HepG2 (cell line): ENCODE data around the gene PAM16. TPM values are rescaled to one million over a fixed set of nuclear protein-coding genes. Genes with fewer than 3 reads are reported as not detected.

Experiments
- CCAR2 ChIP-seq: fragments of 200-400 bp; formaldehyde crosslinking; optimal IDR thresholded peaks from 2 replicates; pipeline ENCODE3; 2018; ENCODE audit warnings: low read depth, mild to moderate bottlenecking, low read length, moderate library complexity
- FOXO1 ChIP-seq: sonication (generic); formaldehyde crosslinking; IDR thresholded peaks from 2 replicates; pipeline ENCODE4 v1.4.0; 2020; ENCODE audit warnings: missing genetic modification reagents
- HCFC1 ChIP-seq: fragments of 150-350 bp; IDR thresholded peaks from 2 replicates; pipeline ENCODE4 v1.6.1; 2014; ENCODE audit warnings: low read depth, low read length
- HNF4A ChIP-seq: sonication (generic); formaldehyde crosslinking; IDR thresholded peaks from 2 replicates; pipeline ENCODE4 v1.4.0; 2020; ENCODE audit warnings: missing genetic modification reagents
- KDM1A ChIP-seq: IDR thresholded peaks from 2 replicates; pipeline ENCODE4 v1.6.1; 2016; ENCODE audit warnings: missing compliant biosample characterization
- KMT2A ChIP-seq: sonication (generic); formaldehyde crosslinking; IDR thresholded peaks from 2 replicates; pipeline ENCODE4 v1.4.0; 2020; ENCODE audit warnings: missing genetic modification reagents
- MTA1 ChIP-seq: sonication (generic); formaldehyde crosslinking; IDR thresholded peaks from 2 replicates; pipeline ENCODE4 v1.4.0; 2020; ENCODE audit warnings: missing genetic modification reagents, mild to moderate bottlenecking, borderline replicate concordance
- NCOA2 ChIP-seq: sonication (generic); formaldehyde crosslinking; IDR thresholded peaks from 2 replicates; pipeline ENCODE4 v1.8.0; 2022; ENCODE audit warnings: inconsistent platforms
- NFKBIZ ChIP-seq: IDR thresholded peaks from 2 replicates; pipeline ENCODE4 v1.6.1; 2018; ENCODE audit warnings: missing genetic modification reagents, missing compliant biosample characterization
- NFYB ChIP-seq: sonication (generic); formaldehyde crosslinking; IDR thresholded peaks from 2 replicates; pipeline ENCODE4 v1.4.0; 2020; ENCODE audit warnings: missing genetic modification reagents
- NR2F1 ChIP-seq, 2 experiments: fragments of 450-650 bp in 1 of 2; formaldehyde crosslinking in 1 of 2; IDR thresholded peaks; 2 replicates each; pipeline versions ENCODE4 v1.5.0 to v1.6.1; 2016 to 2020; ENCODE audit warnings: mild to moderate bottlenecking in 1 of 2, missing compliant biosample characterization in 1 of 2, missing genetic modification reagents in 1 of 2, moderate library complexity in 1 of 2
- PHB2 ChIP-seq: fragments of 450-650 bp; IDR thresholded peaks from 2 replicates; pipeline ENCODE4 v1.6.1; 2018; ENCODE audit not compliant: partially characterized antibody
- RARA ChIP-seq: IDR thresholded peaks from 2 replicates; pipeline ENCODE4 v1.6.1; 2016; ENCODE audit warnings: missing genetic modification reagents, missing compliant biosample characterization
- SIX1 ChIP-seq: sonication (generic); formaldehyde crosslinking; IDR thresholded peaks from 2 replicates; pipeline ENCODE4 v1.4.0; 2020; ENCODE audit warnings: missing genetic modification reagents, borderline replicate concordance
- SNRNP70 ChIP-seq: fragments of 200-400 bp; formaldehyde crosslinking; IDR thresholded peaks from 2 replicates; pipeline ENCODE4 v1.6.1; 2017; ENCODE audit warnings: mild to moderate bottlenecking, low read depth, low read length, moderate library complexity
- ZNF12 ChIP-seq: sonication (generic); formaldehyde crosslinking; IDR thresholded peaks from 2 replicates; pipeline ENCODE4 v1.5.0; 2020; ENCODE audit warnings: missing genetic modification reagents
- ZNF367 ChIP-seq: sonication (generic); formaldehyde crosslinking; IDR thresholded peaks from 2 replicates; pipeline ENCODE4 v1.4.0; 2020; ENCODE audit warnings: missing genetic modification reagents, borderline replicate concordance
- ZNF670 ChIP-seq: sonication (generic); formaldehyde crosslinking; IDR thresholded peaks from 2 replicates; pipeline ENCODE4 v1.8.0; 2022; ENCODE audit warnings: mild to moderate bottlenecking, missing genetic modification reagents, borderline replicate concordance
- ZSCAN22 ChIP-seq: sonication (generic); formaldehyde crosslinking; IDR thresholded peaks from 2 replicates; pipeline ENCODE4 v1.4.0; 2020; ENCODE audit warnings: mild to moderate bottlenecking, missing genetic modification reagents
- ZSCAN29 ChIP-seq: sonication (generic); formaldehyde crosslinking; conservative IDR thresholded peaks from 2 replicates; pipeline ENCODE4 v1.4.0; 2020; ENCODE audit warnings: mild to moderate bottlenecking, missing genetic modification reagents
- polyA plus RNA-seq, 8 experiments: library from polyadenylated mRNA; depleted of rRNA in 3 of 8; stranded (reverse) in 7 of 8; unstranded in 1 of 8; fragments of >200 nt; fragmentation: Illumina TruSeq in 4 of 8; extraction: Trizol in 4 of 8; gene quantifications; 2 replicates each; pipeline versions ENCODE4 v1.2.1 to v1.2.3, GENCODE V29; 2011 to 2016; ENCODE audit warnings: low read depth in 4 of 8, missing spikeins in 1 of 8, mixed read lengths in 1 of 8; ENCODE audit not compliant: insufficient read depth in 1 of 8
- total RNA-seq, 5 experiments: library from RNA; depleted of rRNA; stranded (reverse); fragments of >200 nt; fragmentation: Illumina TruSeq; extraction: Trizol; gene quantifications; 2 replicates each; pipeline ENCODE4 v1.2.3, GENCODE V29; 2016; ENCODE audit warnings: low read depth in 1 of 5
- TF ChIP-seq, protein P1 (sequence below): sonication (generic); formaldehyde crosslinking; IDR thresholded peaks from 2 replicates; pipeline ENCODE4 v1.4.0; 2020; ENCODE audit warnings: missing genetic modification reagents
- TF ChIP-seq, protein P2 (sequence below): sonication (generic); formaldehyde crosslinking; IDR thresholded peaks from 2 replicates; pipeline ENCODE4 v1.8.0; 2022; ENCODE audit warnings: mild to moderate bottlenecking, missing genetic modification reagents, borderline replicate concordance
- TF ChIP-seq, protein P3 (sequence below): sonication (generic); formaldehyde crosslinking; IDR thresholded peaks from 2 replicates; pipeline ENCODE4 v1.8.0; 2022; ENCODE audit warnings: mild to moderate bottlenecking, missing genetic modification reagents; ENCODE audit not compliant: insufficient replicate concordance
- TF ChIP-seq, protein P4 (sequence below): sonication (generic); formaldehyde crosslinking; IDR thresholded peaks from 2 replicates; pipeline ENCODE4 v1.8.0; 2022; ENCODE audit warnings: missing genetic modification reagents, mild to moderate bottlenecking, borderline replicate concordance

The PAM16 gene
- total and polyA plus RNA-seq, 2 of the 13 experiments (the other 11 are each of a cell fraction or from before 2014, with no cell fraction given) = 51.5 to 51.8 TPM

DNA sequence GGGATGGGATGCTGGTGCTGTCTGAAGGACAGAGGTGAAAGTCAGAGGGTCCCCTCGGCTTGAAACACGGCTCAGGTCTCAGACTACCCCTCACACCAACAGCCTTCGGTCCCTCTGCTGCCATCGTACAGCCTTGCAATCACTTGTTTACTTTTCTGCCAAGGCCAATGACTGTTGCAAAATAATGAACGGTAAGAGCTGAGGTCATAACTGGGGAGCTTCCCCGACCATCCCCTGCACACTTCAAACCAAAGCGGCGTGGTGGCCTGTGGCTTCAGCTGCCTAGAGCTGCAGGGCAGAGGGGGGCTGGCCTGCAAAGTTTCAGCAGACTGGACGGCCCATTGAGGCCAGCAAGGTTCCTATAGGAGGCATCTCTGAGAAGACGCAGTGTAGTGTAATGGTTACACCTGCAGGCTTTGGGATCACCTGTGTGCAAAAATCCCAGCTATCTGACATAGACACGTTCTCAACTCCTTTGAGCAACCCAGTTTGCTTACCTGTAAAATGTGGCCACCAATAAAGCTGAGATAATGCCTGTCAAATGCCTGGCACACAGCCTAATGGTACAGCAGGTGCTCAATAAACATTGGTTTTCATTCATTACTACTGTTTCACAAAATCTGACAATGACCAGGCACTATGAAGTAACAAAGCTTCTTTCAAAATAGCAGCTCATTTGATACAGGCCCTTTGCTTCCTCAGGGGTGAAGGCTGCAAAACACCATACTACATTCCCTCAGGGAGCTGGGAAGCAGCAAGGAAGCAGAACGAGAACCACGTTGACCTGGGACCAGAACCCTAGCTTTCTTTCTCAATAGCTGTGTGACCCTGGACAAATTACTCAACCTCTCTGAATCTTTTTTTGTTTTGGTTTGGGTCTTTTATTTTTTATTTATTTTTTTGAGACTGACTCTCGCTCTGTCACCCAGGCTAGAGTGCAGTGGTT, 5.0 kb downstream of the PAM16 start (continued):
- TF ChIP-seq, protein P1, sequence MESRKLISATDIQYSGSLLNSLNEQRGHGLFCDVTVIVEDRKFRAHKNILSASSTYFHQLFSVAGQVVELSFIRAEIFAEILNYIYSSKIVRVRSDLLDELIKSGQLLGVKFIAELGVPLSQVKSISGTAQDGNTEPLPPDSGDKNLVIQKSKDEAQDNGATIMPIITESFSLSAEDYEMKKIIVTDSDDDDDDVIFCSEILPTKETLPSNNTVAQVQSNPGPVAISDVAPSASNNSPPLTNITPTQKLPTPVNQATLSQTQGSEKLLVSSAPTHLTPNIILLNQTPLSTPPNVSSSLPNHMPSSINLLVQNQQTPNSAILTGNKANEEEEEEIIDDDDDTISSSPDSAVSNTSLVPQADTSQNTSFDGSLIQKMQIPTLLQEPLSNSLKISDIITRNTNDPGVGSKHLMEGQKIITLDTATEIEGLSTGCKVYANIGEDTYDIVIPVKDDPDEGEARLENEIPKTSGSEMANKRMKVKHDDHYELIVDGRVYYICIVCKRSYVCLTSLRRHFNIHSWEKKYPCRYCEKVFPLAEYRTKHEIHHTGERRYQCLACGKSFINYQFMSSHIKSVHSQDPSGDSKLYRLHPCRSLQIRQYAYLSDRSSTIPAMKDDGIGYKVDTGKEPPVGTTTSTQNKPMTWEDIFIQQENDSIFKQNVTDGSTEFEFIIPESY (CRISPR knock-in tag) = peak; percentile 65; the same call in 1 of the 2 replicates
- TF ChIP-seq RARA (CRISPR knock-in tag) (peak; percentile 84), NCOA2 (CRISPR knock-in tag) (peak; percentile 90), ZSCAN22 (CRISPR knock-in tag) (peak; percentile 86; the same call in 1 of the 2 replicates), SNRNP70 (no peak), ZSCAN29 (CRISPR knock-in tag) (no peak; the same call in 1 of the 2 replicates), HCFC1 (no peak), NR2F1 (CRISPR knock-in tag; IDR thresholded peaks at IDR 0.05) (peak in 1 of 2 experiments; percentile 41; a peak in 1 of 4 replicates), MTA1 (CRISPR knock-in tag) (peak; percentile 89), ZNF670 (peak; percentile 89), ZNF367 (CRISPR knock-in tag) (no peak), PHB2 (no peak), NFKBIZ (peak; percentile 87), SIX1 (no peak), KDM1A (CRISPR knock-in tag) (peak; percentile 74; the same call in 1 of the 2 replicates), FOXO1 (CRISPR knock-in tag) (peak; percentile 94), ZNF12 (CRISPR knock-in tag) (peak; percentile 70; the same call in 1 of the 2 replicates), NFYB (CRISPR knock-in tag) (no peak), HNF4A (peak; percentile 78), CCAR2 (no peak), KMT2A (CRISPR knock-in tag) (peak; percentile 74; the same call in 1 of the 2 replicates)
- TF ChIP-seq, protein P2, sequence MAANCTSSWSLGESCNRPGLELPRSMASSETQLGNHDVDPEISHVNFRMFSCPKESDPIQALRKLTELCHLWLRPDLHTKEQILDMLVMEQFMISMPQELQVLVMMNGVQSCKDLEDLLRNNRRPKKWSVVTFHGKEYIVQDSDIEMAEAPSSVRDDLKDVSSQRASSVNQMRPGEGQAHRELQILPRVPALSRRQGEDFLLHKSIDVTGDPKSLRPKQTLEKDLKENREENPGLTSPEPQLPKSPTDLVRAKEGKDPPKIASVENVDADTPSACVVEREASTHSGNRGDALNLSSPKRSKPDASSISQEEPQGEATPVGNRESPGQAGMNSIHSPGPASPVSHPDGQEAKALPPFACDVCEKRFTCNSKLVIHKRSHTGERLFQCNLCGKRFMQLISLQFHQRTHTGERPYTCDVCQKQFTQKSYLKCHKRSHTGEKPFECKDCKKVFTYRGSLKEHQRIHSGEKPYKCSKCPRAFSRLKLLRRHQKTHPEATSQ (CRISPR knock-in tag) = no peak
- TF ChIP-seq, protein P3, sequence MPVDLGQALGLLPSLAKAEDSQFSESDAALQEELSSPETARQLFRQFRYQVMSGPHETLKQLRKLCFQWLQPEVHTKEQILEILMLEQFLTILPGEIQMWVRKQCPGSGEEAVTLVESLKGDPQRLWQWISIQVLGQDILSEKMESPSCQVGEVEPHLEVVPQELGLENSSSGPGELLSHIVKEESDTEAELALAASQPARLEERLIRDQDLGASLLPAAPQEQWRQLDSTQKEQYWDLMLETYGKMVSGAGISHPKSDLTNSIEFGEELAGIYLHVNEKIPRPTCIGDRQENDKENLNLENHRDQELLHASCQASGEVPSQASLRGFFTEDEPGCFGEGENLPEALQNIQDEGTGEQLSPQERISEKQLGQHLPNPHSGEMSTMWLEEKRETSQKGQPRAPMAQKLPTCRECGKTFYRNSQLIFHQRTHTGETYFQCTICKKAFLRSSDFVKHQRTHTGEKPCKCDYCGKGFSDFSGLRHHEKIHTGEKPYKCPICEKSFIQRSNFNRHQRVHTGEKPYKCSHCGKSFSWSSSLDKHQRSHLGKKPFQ (CRISPR knock-in tag) = no peak
- TF ChIP-seq, protein P4, sequence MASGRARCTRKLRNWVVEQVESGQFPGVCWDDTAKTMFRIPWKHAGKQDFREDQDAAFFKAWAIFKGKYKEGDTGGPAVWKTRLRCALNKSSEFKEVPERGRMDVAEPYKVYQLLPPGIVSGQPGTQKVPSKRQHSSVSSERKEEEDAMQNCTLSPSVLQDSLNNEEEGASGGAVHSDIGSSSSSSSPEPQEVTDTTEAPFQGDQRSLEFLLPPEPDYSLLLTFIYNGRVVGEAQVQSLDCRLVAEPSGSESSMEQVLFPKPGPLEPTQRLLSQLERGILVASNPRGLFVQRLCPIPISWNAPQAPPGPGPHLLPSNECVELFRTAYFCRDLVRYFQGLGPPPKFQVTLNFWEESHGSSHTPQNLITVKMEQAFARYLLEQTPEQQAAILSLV (CRISPR knock-in tag) = no peak
